G401.6 (cell line): ENCODE measurements around the gene PTGIS.

Source experiments
- FAIRE-seq: peaks from 2 replicates; lab custom pipeline; 2012; peaks lifted over from hg19 to GRCh38; lab: Jason Lieb, UNC

Gene PTGIS

GRCh38 chr20:49466114-49466912 lies 101.6 kb downstream of the PTGIS start:
- FAIRE-seq, result no peak

GRCh38 chr20:49464556-49464955 lies 103.4 kb downstream of the PTGIS start:
- FAIRE-seq, result no peak

- FAIRE-seq, result no peak
Observed at GRCh38 chr20:49462626-49463025, 105.3 kb downstream of the PTGIS start.

GRCh38 chr20:49461894-49462620 lies 105.9 kb downstream of the PTGIS start:
- FAIRE-seq, result no peak

- no peak for FAIRE-seq
Observed at GRCh38 chr20:49460916-49461315, 107.0 kb downstream of the PTGIS start.

GRCh38 chr20:49460131-49460530 lies 107.8 kb downstream of the PTGIS start:
- FAIRE-seq, result no peak

- FAIRE-seq, result no peak
Observed at GRCh38 chr20:49459684-49460083, 108.3 kb downstream of the PTGIS start.

GRCh38 chr20:49457444-49457843 lies 110.5 kb downstream of the PTGIS start:
- FAIRE-seq, result no peak

- no peak for FAIRE-seq
Observed at GRCh38 chr20:49456646-49457045, 111.3 kb downstream of the PTGIS start.

GRCh38 chr20:49455691-49456090 lies 112.2 kb downstream of the PTGIS start:
- no peak for FAIRE-seq
